ENCODE measurements around the gene AGR2.

DNA sequence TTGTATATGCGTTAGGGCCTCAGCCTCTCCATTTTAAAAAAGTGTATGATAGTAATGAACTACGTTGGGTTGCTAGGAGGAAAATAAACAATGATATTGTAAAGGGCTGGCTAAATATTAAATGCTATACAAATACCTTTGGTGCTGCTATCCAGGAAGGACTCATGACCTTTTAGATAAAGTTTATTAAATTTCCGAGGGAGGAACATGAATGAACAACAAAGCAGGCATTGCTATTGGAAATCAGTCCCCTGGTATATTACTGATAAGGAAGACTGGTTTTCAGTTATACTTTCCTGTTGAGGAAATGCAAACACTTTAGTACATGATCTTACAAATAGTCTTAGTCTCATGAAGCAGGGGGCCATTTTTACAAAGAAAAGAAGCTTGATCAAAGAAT is 17.2 kb upstream of the AGR2 start:
- TF ChIP-seq CTCF (conservative IDR thresholded peaks at IDR 0.05), result no peak
- no peak for TF ChIP-seq EZH2 (IDR thresholded peaks at IDR 0.05; ENCODE audit: low read depth)

Data from PC-9 (cell line).